HepG2 (cell line): ENCODE measurements around the gene CCDC7. TPM values are rescaled to one million over a fixed set of nuclear protein-coding genes. Genes with fewer than 3 reads are reported as not detected.

Experiments
- ATAC-seq: fragments of 200-7000 bp; cut with Tn5 transposase; 3 replicates; pipeline ENCODE4 v1.9.1; 2020; ENCODE audit warnings: mild to moderate bottlenecking, moderate library complexity
- BruUV-seq: library from RNA; stranded (reverse); fragments of 400-500 nt; replicated peaks from 2 replicates; lab custom pipeline; 2021; lab: Mats Ljungman, UMichigan
- CTCF ChIA-PET: fragments of 300-600 bp; formaldehyde crosslinking; extraction: SDS; loops from one replicate; lab custom pipeline; 2021; ENCODE audit warnings: low total read pairs, inconsistent platforms, low intra/inter-chr PET ratio; lab: Yijun Ruan, JAX
- POLR2A ChIA-PET: fragments of 350-600 bp; sonication (Branson Sonifier 250); formaldehyde crosslinking; loops from one replicate; lab custom pipeline; 2020; ENCODE audit warnings: antibody characterized with exemption, inconsistent platforms; lab: Yijun Ruan, JAX
- DNase-seq: peaks from one replicate; pipeline ENCODE4 v3.0.0-alpha.2; 2015; ENCODE audit warnings: low spot score
- FAIRE-seq: peaks from 3 replicates; lab custom pipeline; 2011; peaks lifted over from hg19 to GRCh38; lab: Jason Lieb, UNC
- H2AFZ ChIP-seq: one replicate; pipeline ENCODE4 v1.6.1; 2011; ENCODE audit warnings: low read length, inconsistent platforms
- H3K27ac ChIP-seq: fragments of 300-600 bp; 3 replicates; pipeline ENCODE4 v1.8.0; 2011; ENCODE audit warnings: mixed run types, mild to moderate bottlenecking, mixed read lengths, low read length, inconsistent platforms; ENCODE audit not compliant: insufficient read depth; ENCODE audit errors: extremely low read length
- H3K27me3 ChIP-seq, 2 experiments: fragments of 200-600 bp in 1 of 2; 2 replicates in 1 of 2; 3 replicates in 1 of 2; pipeline versions ENCODE4 v1.6.0 to v1.8.0; 2011; ENCODE audit warnings: low read length in 2 of 2, mild to moderate bottlenecking in 2 of 2, moderate library complexity in 2 of 2, inconsistent platforms in 1 of 2; ENCODE audit not compliant: insufficient read depth in 2 of 2, control insufficient read depth in 1 of 2
- H3K36me3 ChIP-seq, 2 experiments: fragments of 200-600 bp in 1 of 2; replicated peaks in 1 of 2; 2 replicates in 1 of 2; 3 replicates in 1 of 2; pipeline versions ENCODE4 v1.5.1 to v1.8.0; 2011; ENCODE audit warnings: low read length in 2 of 2, inconsistent platforms in 1 of 2; ENCODE audit not compliant: insufficient read depth in 2 of 2, control insufficient read depth in 1 of 2
- H3K4me1 ChIP-seq: 2 replicates; pipeline ENCODE4 v1.5.1; 2012; ENCODE audit warnings: low read length, inconsistent platforms; ENCODE audit not compliant: insufficient read depth
- H3K4me2 ChIP-seq: 2 replicates; pipeline ENCODE4 v1.6.0; 2011; ENCODE audit warnings: low read depth, low read length, inconsistent platforms
- H3K4me3 ChIP-seq, 3 experiments: fragments of 200-600 bp in 1 of 3; sonication (generic), shearing (Covaris generic) in 1 of 3; replicated peaks in 1 of 3; 2 replicates each; pipeline ENCODE4 v1.5.1; 2011 to 2016; ENCODE audit warnings: low read length in 3 of 3, inconsistent platforms in 2 of 3, low read depth in 2 of 3, mild to moderate bottlenecking in 2 of 3, control low read depth in 1 of 3, mixed read lengths in 1 of 3; ENCODE audit not compliant: insufficient read depth in 1 of 3
- H3K79me2 ChIP-seq: one replicate; pipeline ENCODE4 v1.6.1; 2011; ENCODE audit warnings: low read length, inconsistent platforms; ENCODE audit not compliant: insufficient read depth
- H3K9ac ChIP-seq: 2 replicates; pipeline ENCODE4 v1.6.0; 2011; ENCODE audit warnings: mild to moderate bottlenecking, low read depth, low read length, inconsistent platforms; ENCODE audit not compliant: insufficient read depth
- H3K9me3 ChIP-seq: 2 replicates; pipeline ENCODE4 v1.5.1; 2012; ENCODE audit warnings: mild to moderate bottlenecking, low read length
- H4K20me1 ChIP-seq: 2 replicates; pipeline ENCODE4 v1.6.0; 2011; ENCODE audit warnings: inconsistent platforms, mild to moderate bottlenecking, low read length, moderate library complexity; ENCODE audit not compliant: insufficient read depth
- ARNT ChIP-seq: fragments of 450-650 bp; IDR thresholded peaks from 2 replicates; pipeline ENCODE4 v1.6.1; 2017
- CBX5 ChIP-seq: sonication (generic); formaldehyde crosslinking; IDR thresholded peaks from 2 replicates; pipeline ENCODE4 v1.4.0; 2020; ENCODE audit warnings: missing genetic modification reagents, borderline replicate concordance
- ELF1 ChIP-seq: sonication (generic); formaldehyde crosslinking; IDR thresholded peaks from 2 replicates; pipeline ENCODE4 v1.4.0; 2020; ENCODE audit warnings: missing genetic modification reagents
- ETV6 ChIP-seq: sonication (generic); formaldehyde crosslinking; conservative IDR thresholded peaks from 2 replicates; pipeline ENCODE4 v1.4.0; 2020; ENCODE audit warnings: missing genetic modification reagents
- ISL2 ChIP-seq: sonication (generic); formaldehyde crosslinking; IDR thresholded peaks from 2 replicates; pipeline ENCODE4 v1.5.0; 2020; ENCODE audit warnings: missing genetic modification reagents
- MTA3 ChIP-seq: sonication (generic); formaldehyde crosslinking; IDR thresholded peaks from 2 replicates; pipeline ENCODE4 v1.4.0; 2020; ENCODE audit warnings: missing genetic modification reagents
- NCOR1 ChIP-seq: fragments of 200-600 bp; sonication (generic); IDR thresholded peaks from 2 replicates; pipeline ENCODE4 v1.7.0; 2017; ENCODE audit warnings: antibody characterized with exemption, low read length, borderline replicate concordance
- NR1H2 ChIP-seq: sonication (generic); formaldehyde crosslinking; IDR thresholded peaks from 2 replicates; pipeline ENCODE4 v1.8.1; 2022; ENCODE audit warnings: low read depth, missing genetic modification reagents, borderline replicate concordance
- RARG ChIP-seq: sonication (generic); formaldehyde crosslinking; IDR thresholded peaks from 2 replicates; pipeline ENCODE4 v1.4.0; 2020; ENCODE audit warnings: low read depth, mild to moderate bottlenecking, missing genetic modification reagents
- REXO4 ChIP-seq: sonication (generic); formaldehyde crosslinking; IDR thresholded peaks from 2 replicates; pipeline ENCODE4 v1.8.0; 2022; ENCODE audit warnings: missing genetic modification reagents, mild to moderate bottlenecking, borderline replicate concordance
- SMAD3 ChIP-seq: sonication (generic); formaldehyde crosslinking; IDR thresholded peaks from 2 replicates; pipeline ENCODE4 v1.4.0; 2020; ENCODE audit warnings: missing genetic modification reagents
- SOX5 ChIP-seq: IDR thresholded peaks from 2 replicates; pipeline ENCODE4 v1.6.1; 2016; ENCODE audit warnings: borderline replicate concordance
- TBX2 ChIP-seq: sonication (generic); formaldehyde crosslinking; IDR thresholded peaks from 2 replicates; pipeline ENCODE4 v1.5.0; 2020; ENCODE audit warnings: missing genetic modification reagents, mild to moderate bottlenecking, borderline replicate concordance
- THYN1 ChIP-seq: sonication (generic); formaldehyde crosslinking; IDR thresholded peaks from 2 replicates; pipeline ENCODE4 v1.8.1; 2023; ENCODE audit warnings: low read depth, mild to moderate bottlenecking, moderate library complexity, missing genetic modification reagents, borderline replicate concordance
- U2AF1 ChIP-seq: fragments of 200-400 bp; formaldehyde crosslinking; optimal IDR thresholded peaks from 2 replicates; pipeline ENCODE3; 2017; ENCODE audit warnings: mild to moderate bottlenecking, low read depth, low read length
- ZNF12 ChIP-seq: sonication (generic); formaldehyde crosslinking; IDR thresholded peaks from 2 replicates; pipeline ENCODE4 v1.5.0; 2020; ENCODE audit warnings: missing genetic modification reagents
- ZNF468 ChIP-seq: sonication (generic); formaldehyde crosslinking; IDR thresholded peaks from 2 replicates; pipeline ENCODE4 v1.8.0; 2022; ENCODE audit warnings: mild to moderate bottlenecking, moderate library complexity, missing genetic modification reagents
- ZNF546 ChIP-seq: sonication (generic); formaldehyde crosslinking; conservative IDR thresholded peaks from 2 replicates; pipeline ENCODE4 v1.8.1; 2023; ENCODE audit warnings: mild to moderate bottlenecking, missing genetic modification reagents
- ZNF607 ChIP-seq: sonication (generic); formaldehyde crosslinking; IDR thresholded peaks from 2 replicates; pipeline ENCODE4 v1.5.1; 2020; ENCODE audit warnings: missing genetic modification reagents, mild to moderate bottlenecking, borderline replicate concordance
- ZNF780A ChIP-seq: sonication (generic); formaldehyde crosslinking; IDR thresholded peaks from 2 replicates; pipeline ENCODE4 v1.8.0; 2022; ENCODE audit warnings: mild to moderate bottlenecking, missing genetic modification reagents, moderate library complexity
- WGBS: methylation state at CpG from one replicate; pipeline ENCODE4 v1.1.6; 2017; ENCODE audit warnings: low lambda C conversion rate; 5-methylcytosine and 5-hydroxymethylcytosine counted together
- in situ Hi-C: cut with HindIII; loops from 2 replicates; pipeline ENCODE4 v1.10.0; 2017; ENCODE audit warnings: low pct_unique_long_range_greater_than_20kb; ENCODE audit not compliant: extremely low pct_ligation_motif_present
- intact Hi-C: fragments of 100-400 bp; cut with micrococcal nuclease; formaldehyde crosslinking; loops from one replicate; pipeline ENCODE4 v1.10.0; 2022; ENCODE audit not compliant: unreplicated experiment
- polyA plus RNA-seq, 8 experiments: library from polyadenylated mRNA; depleted of rRNA in 3 of 8; stranded (reverse) in 7 of 8; unstranded in 1 of 8; fragments of >200 nt; fragmentation: Illumina TruSeq in 4 of 8; extraction: Trizol in 4 of 8; gene quantifications; 2 replicates each; pipeline versions ENCODE4 v1.2.1 to v1.2.3, GENCODE V29; 2011 to 2016; ENCODE audit warnings: low read depth in 4 of 8, missing spikeins in 1 of 8, mixed read lengths in 1 of 8; ENCODE audit not compliant: insufficient read depth in 1 of 8
- total RNA-seq, 5 experiments: library from RNA; depleted of rRNA; stranded (reverse); fragments of >200 nt; fragmentation: Illumina TruSeq; extraction: Trizol; gene quantifications; 2 replicates each; pipeline ENCODE4 v1.2.3, GENCODE V29; 2016; ENCODE audit warnings: low read depth in 1 of 5
- TF ChIP-seq, protein P1 (sequence below): sonication (generic); formaldehyde crosslinking; IDR thresholded peaks from 2 replicates; pipeline ENCODE4 v1.5.0; 2020; ENCODE audit warnings: missing genetic modification reagents, mild to moderate bottlenecking, borderline replicate concordance

The CCDC7 gene
- total and polyA plus RNA-seq, 2 of the 13 experiments (the other 11 are each of a cell fraction or from before 2014, with no cell fraction given), result 0.40 to 1.8 TPM

DNA sequence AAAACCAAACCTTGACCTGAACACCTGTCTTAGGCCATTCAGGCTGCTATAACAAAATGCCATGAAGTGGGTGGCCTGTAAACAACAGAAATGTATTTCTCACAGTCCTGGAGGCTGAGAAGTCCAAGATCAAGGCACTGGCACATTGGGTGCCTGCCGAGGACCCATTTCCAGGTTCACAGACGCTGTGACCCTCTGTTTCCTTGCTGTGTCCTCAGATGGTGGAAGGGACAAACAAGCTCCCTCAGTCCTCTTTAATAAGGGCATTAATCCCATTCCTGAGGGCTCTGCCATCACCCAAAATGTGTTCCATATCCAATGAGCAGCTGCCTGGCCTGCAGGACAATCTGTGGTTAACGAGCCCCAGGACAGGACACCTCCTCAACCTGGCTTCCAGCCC, 444.5 kb downstream of the CCDC7 start:
- 55% methylated on average over 3 of the region's 3 CpGs for WGBS
- DNase-seq (no peak), ATAC-seq (peak; percentile 18; the same call in 2 of the 3 replicates), FAIRE-seq (no peak)
- intact Hi-C loops (no loop called here), in situ Hi-C loops (no loop called here)
- BruUV-seq, result no TSS peak
- H4K20me1 ChIP-seq, result no peaks in the 10 kb centered on the region
- POLR2A ChIA-PET, result no interaction called here
- CTCF ChIA-PET, result no interaction called here
- H2AFZ ChIP-seq, result no peak overlapping the region
- no peaks in the 10 kb centered on the region for H3K79me2 ChIP-seq
- H3K4me1 ChIP-seq, result no peaks in the 10 kb centered on the region
- H3K36me3 ChIP-seq, result no peaks in the 10 kb centered on the region
- TF ChIP-seq ZNF12 (CRISPR knock-in tag), result peak; percentile 74; the same call in 1 of the 2 replicates
- TF ChIP-seq SOX5, result no peak
- no peak overlapping the region for H3K27ac ChIP-seq
- no peaks in the 10 kb centered on the region; a peak in 1 of 5 replicates for H3K27me3 ChIP-seq
- no peak overlapping the region for H3K9ac ChIP-seq
- no peak overlapping the region for H3K4me3 ChIP-seq
- no peaks in the 10 kb centered on the region for H3K9me3 ChIP-seq
- no peak overlapping the region for H3K4me2 ChIP-seq

DNA sequence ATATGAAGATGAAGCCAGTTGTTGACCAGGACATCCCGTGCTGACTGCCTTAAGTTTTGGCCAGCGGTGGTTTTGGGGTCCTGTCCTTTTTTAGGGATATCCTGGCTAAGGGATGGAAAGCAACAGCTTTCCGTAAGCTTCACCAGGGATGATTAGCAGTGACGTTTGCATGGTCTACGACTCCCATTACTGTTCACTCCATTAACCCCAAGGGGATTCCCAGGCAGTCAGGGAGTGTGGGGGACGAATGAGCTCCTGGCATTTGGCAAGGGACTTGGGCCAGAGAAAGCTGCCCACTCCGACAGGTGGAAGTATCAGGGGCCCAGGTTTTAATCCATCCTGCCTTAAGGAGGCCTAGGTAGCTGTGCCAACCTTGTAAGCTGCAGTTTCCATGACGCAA, 445.3 kb downstream of the CCDC7 start:
- FAIRE-seq, result no peak
- H3K27ac ChIP-seq, result no peak overlapping the region
- no peak overlapping the region for H3K4me2 ChIP-seq
- POLR2A ChIA-PET, result no interaction called here
- no peaks in the 10 kb centered on the region for H3K27me3 ChIP-seq
- 87% methylated on average over 8 of the region's 8 CpGs for WGBS
- H3K79me2 ChIP-seq, result no peaks in the 10 kb centered on the region
- TF ChIP-seq RARG (CRISPR knock-in tag), result no peak
- TF ChIP-seq NR1H2 (CRISPR knock-in tag), result no peak
- no peak for TF ChIP-seq MTA3
- no peak for TF ChIP-seq NCOR1
- no peak for TF ChIP-seq U2AF1
- TF ChIP-seq, protein P1, sequence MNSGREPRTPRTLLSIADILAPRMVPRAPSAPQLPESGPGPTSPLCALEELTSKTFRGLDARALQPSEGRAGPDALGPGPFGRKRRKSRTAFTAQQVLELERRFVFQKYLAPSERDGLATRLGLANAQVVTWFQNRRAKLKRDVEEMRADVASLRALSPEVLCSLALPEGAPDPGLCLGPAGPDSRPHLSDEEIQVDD (CRISPR knock-in tag), result no peak
- TF ChIP-seq ZNF780A (CRISPR knock-in tag), result no peak
- no peak for TF ChIP-seq REXO4 (CRISPR knock-in tag)
- no peak for TF ChIP-seq ZNF546 (CRISPR knock-in tag)
- no peak for TF ChIP-seq THYN1
- no peak for TF ChIP-seq ELF1 (CRISPR knock-in tag)
- TF ChIP-seq TBX2 (CRISPR knock-in tag), result no peak
- no peak for TF ChIP-seq ZNF607 (CRISPR knock-in tag)
- no peak for TF ChIP-seq CBX5 (CRISPR knock-in tag)
- TF ChIP-seq ZNF468 (CRISPR knock-in tag), result no peak
- no peak for TF ChIP-seq ARNT
- no peak for TF ChIP-seq ISL2 (CRISPR knock-in tag)
- TF ChIP-seq SMAD3 (CRISPR knock-in tag), result no peak
- TF ChIP-seq ETV6 (CRISPR knock-in tag), result no peak
- TF ChIP-seq, all 625 proteins: peak for 0
- no peak overlapping the region for H3K9ac ChIP-seq
- H3K36me3 ChIP-seq, result no peaks in the 10 kb centered on the region
- no peaks in the 10 kb centered on the region for H3K9me3 ChIP-seq
- CTCF ChIA-PET, result no interaction called here
- no peaks in the 10 kb centered on the region for H3K4me1 ChIP-seq
- H2AFZ ChIP-seq, result no peak overlapping the region
- no peaks in the 10 kb centered on the region for H4K20me1 ChIP-seq
- intact Hi-C loops (no loop called here), in situ Hi-C loops (no loop called here)
- no peak for DNase-seq
- ATAC-seq, result peak; percentile 50
- no peak overlapping the region for H3K4me3 ChIP-seq
- no TSS peak for BruUV-seq
